NCI-H1930 (cell line): ENCODE results near the gene FRMPD1.

Experiments used
- DNase-seq, 2 experiments: peaks; one replicate each; lab custom pipeline; 2025; lab: John Stamatoyannopoulos, UW

Gene FRMPD1

DNA sequence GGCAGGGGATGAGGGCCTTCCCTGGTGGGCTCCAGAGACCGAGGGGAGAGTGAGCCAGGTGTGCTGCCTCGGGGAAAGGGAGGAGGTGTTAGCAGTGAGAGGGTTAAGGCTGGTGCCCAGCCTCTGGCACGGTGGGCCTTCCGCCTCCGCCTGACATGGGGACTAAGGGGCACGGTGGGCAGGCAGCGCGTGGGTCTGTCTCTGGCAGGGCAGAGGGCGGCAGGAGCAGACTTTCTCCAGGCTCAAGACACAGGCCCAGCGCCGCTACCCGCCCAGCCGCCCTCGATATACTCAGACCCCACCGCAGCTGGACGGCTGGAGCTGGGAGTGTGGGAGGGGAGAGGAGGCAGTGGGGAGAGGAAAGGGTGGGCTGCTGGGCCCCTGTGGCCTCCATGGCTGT is 14.9 kb upstream of the FRMPD1 start:
- DNase-seq: no peak

DNA sequence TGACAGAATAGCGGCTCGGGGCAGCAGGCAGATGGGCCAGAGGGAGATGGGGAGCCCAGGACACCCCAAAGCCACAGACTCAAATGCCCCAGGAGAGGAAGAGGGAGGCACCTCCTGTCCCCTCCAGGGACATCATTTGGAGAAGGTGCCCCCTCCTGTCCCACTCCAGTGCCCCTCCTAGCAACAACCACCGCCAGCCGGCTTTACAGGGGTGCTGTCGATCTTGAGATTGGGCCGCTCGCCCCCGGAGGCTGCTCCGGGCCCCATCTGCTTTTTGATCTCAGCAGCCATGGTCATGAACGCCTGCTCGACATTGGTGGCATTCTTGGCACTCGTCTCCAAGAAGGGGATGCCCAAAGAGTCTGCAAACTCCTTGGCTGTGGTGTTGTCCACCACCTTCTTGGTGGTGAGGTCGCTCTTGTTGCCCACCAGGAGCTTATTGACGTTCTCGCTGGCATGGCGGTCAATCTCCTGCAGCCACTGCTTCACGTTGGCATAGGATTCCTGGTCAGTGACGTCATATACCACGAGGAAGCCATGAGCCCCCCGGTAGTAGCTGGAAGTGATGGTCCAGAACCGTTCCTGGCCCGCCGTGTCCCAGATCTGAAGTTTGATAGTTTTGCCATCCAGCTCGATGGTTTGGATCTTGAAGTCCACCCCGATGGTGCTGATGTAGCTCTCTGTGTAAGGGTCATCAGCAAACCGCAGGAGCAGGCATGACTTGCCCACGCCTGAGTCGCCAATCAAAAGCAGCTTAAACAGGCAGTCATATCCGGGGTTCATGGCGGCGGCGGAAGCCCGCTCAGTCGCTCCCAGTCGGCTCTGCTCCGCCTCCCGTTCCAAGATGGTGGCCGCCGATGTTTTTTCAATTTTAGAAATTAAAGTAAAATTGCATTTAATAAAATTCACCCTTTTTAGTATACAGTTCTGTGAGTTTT is 14.0 kb upstream of the FRMPD1 start:
- no peak for DNase-seq

DNA sequence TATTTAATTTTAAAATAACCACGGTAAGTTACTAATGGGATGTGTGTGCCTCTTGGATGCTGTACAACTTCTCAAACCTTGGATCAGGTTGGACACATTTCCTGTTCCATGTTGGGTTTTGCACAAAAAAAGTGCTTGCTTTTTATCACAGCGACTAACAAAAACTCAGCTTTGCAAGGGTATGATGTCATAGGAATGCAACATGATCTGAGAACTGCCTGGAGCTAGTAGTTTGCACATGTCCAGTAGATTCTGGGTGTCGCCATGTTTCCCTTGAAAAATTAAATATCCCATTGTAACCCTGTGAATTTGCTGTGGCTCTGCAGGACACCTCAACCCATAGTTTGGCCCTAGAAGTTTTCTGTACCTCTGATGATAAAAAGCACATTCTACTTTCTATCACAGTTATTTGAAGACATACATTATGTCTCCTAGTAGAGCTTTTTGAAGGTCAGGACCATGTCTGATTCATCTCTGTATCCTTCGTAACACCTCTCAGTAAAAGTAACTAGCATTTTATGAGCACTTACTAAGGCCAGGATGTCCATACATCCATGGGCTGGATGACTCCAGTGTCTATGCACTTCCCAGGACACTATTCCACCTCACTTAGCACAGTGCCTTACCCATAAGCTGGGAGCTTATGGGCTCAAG is 11.5 kb upstream of the FRMPD1 start:
- no peak for DNase-seq

GRCh38 chr9:37639841-37640240 is 10.9 kb upstream of the FRMPD1 start:
- no peak for DNase-seq

DNA sequence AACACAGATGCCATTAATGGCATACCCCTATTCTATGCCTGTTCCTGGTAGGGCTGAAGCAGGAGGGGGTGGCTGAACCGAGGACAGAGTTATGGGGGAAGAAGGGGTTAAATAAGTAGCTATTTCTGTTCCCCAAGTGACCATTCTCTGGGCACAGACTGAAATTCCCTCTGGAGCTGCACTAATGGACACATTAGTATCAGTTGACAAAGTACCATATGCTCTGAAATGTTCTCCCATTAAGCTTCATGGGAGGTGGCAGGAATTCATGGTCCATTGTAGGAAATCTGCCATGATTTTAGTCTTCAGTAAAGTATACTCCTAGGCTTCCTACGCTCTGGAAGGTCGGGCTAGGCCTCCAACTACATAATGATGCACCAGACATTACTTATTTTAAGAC is 10.5 kb upstream of the FRMPD1 start:
- no peak for DNase-seq

DNA sequence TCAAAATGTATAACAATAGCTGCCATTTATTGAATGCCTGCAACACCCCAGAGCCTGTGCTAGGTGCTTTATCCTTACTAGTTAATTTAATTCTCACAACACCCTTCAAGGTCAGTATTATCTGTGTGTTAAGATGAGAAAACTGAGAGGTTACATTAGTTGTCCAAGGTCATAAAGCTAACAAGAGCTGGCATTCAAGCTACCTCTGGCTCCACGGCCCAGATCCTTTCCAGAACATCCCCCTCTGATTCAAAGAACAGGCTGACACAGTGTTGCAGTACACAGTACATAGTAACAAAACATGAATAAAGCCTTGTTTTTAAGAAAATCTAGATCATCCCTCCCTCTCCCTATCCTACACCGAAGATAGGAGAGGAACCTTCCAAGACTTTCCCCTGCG is 9.4 kb upstream of the FRMPD1 start:
- no peak for DNase-seq

- no peak for DNase-seq
These were observed 7.5 kb upstream of the FRMPD1 start for GRCh38 chr9:37643214-37643613.

- no peak for DNase-seq
These were observed 4.7 kb upstream of the FRMPD1 start for GRCh38 chr9:37645903-37646506.

DNA sequence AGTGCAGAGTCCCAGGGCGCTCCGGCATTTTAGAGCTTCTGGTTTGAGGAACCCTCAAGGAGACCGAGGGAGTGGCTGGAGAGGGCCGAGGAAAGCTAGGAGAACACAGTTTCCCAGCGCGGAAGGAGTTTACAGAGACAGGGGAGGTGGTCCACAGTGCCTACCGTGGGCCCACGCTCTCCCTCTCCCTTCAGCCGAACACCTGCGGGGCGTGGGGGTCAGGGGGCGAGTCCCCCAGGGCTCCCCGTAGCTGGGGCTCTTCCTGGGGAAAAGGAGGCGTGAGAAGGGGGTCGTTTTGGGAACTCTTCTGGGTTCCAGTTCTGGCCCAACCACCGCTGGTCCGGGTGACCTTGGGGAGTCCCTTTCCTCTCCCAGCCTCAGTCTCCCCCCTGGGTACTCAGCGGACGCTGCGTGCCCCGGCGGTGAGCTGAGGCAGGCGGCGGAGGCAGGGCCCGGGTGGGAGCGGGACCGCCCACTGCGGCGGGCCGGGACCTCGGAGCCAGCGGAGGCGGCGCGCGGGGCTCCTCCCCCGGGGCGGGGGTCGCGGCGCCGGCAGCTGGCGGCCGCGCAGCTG is 368 bp upstream of the FRMPD1 start:
- no peak for DNase-seq

DNA sequence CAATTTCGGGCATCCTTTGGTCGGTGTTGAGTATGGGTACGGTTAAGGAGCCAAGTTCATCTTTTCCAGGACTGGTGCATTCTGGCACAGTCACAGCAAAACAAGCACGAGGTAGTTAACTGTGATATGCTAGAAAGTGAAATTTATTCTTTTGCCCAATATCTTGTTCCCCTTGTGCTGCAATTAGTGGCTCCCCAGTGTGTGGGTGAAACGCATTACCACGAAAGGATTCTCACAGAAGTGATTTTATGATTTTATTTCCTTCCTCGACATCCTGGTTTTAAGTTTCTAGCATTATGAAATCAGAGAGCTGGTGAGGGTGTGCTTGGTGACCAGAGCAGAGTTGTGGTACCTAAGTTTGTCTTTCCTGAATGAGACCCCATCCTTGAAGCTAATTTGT is 1.5 kb downstream of the FRMPD1 start:
- no peak for DNase-seq

DNA sequence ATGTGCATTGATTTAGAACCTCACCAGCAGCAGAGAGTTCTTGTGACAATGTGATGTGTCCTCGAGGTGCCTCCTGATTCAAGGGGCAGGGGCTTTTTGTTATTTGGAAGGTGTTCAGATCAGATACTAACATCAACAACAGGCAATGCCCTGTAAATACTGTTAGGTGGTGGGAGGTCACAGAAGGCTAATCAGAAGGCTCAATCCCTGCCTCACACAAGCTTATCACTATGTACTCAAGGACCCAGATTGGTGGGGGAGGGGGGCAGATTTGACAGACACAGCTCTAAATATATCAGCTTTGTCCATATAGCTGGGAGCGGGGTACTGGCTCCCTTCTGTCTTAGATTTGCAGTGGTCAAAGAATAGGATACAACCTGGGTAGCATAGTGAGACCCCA is 2.6 kb downstream of the FRMPD1 start:
- DNase-seq: no peak

GRCh38 chr9:37656936-37657335 is 6.2 kb downstream of the FRMPD1 start:
- DNase-seq: no peak

- DNase-seq: no peak
These were observed 9.9 kb downstream of the FRMPD1 start for GRCh38 chr9:37660691-37661090.

DNA sequence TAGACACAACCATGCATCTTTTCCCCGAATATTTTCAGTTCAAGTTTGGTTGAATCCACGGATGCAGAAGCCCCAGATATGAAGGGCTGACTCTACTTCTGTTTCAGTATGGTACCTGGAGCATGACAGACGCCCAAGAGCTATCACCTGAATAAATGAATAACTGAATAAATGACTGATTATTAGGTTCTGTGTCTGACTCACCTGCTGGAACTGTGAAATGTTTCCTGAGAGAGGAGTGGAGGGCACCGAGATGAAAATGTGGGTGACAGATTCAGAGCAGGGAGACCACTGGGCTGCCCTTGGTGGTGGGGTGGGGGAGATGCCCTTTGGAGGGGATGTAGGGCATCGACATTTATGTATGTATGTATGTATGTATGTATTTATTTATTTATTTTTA is 13.2 kb downstream of the FRMPD1 start:
- no peak for DNase-seq

GRCh38 chr9:37667706-37668105 is 17.0 kb downstream of the FRMPD1 start:
- DNase-seq: no peak

DNA sequence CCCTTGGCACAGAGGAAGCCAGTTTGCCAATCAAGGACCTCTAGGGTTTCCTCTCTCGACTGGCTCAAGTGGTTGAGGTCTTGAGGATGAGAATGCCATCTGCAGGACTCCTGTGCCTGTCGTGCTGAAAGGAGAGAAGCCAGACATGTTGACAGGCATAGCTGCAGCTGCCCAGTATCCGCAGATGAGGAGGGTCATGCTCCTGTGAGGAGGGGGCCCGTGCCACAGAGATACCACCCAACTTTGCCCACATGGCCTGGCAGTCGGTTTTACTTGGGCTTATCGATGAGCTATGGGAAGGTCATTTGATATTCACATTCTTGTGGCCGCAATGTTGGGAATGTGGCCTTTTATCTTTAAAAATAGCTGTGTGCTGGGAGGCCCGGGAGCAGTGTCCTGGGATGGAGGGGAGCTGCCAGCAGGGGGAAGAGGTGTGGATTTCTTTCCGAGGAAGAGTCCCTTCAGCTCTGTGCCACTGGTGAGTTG is 17.4 kb downstream of the FRMPD1 start:
- DNase-seq: no peak

GRCh38 chr9:37669232-37669631 is 18.5 kb downstream of the FRMPD1 start:
- no peak for DNase-seq

DNA sequence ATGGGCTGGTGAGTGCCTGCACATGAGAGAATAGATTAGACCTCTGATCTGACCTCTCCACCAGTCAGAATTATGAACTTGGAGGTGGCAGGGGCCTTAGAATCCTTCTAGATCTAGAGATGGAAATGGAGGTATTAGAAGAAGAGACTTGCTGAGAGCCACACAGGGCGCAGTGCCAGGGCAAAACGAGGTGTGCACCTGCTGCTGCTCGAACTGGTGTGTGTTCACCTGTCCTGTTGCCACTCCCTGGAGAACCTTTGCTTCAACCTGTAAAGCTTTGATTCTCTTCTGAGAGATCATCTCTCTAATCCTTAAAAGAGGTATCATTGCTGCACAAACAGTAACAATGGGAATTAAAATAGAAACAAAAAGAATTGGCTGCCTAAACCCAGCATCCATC is 24.9 kb downstream of the FRMPD1 start:
- DNase-seq: no peak

DNA sequence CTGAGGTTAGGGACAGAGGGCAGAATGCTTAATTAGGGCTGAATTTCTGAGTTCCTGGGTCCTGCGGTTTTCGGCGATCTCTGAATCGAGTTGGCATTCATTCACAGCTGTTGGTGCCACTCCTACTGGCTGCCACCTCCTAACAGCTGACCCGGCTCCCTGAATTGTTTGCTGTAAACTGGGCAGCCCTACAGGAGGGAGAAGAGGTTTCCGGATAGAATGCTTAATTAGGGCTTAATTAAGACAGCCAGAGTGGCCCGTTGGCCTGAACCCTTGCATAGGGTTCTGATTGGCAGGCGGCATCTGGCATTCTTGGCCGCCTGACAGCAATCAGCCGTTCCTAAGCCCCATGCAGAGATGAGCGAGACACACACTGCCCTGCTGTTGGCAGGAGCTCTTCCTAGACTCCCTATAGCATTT is 25.7 kb downstream of the FRMPD1 start:
- no peak for DNase-seq

GRCh38 chr9:37677435-37677834 is 26.7 kb downstream of the FRMPD1 start:
- DNase-seq: no peak

- DNase-seq: no peak
These were observed 28.1 kb downstream of the FRMPD1 start for GRCh38 chr9:37678789-37679273.

- no peak for DNase-seq
These were observed 29.1 kb downstream of the FRMPD1 start for GRCh38 chr9:37679649-37680402.
